IPS-18c (cell line): ENCODE results near the gene GP1BA.
A peak's percentile ranks its signal among the peaks of the same experiment; 100 is the strongest.
"Not testable (repeated sequence)": the region's sequence is repeated elsewhere in the genome, so short reads cannot be mapped to it uniquely, and the experiment has no call there.

ENCODE experiments used
- H3K4me3 ChIP-seq: 2 replicates; pipeline ENCODE4 v1.7.0; 2013; ENCODE audit warnings: low read depth, mild to moderate bottlenecking, low read length, moderate library complexity; ENCODE audit not compliant: insufficient read depth
- H3K9me3 ChIP-seq: one replicate; pipeline ENCODE4 v1.6.1; 2013; ENCODE audit warnings: mild to moderate bottlenecking, low read length, moderate library complexity; ENCODE audit not compliant: control insufficient read depth, insufficient read depth

The GP1BA gene

DNA sequence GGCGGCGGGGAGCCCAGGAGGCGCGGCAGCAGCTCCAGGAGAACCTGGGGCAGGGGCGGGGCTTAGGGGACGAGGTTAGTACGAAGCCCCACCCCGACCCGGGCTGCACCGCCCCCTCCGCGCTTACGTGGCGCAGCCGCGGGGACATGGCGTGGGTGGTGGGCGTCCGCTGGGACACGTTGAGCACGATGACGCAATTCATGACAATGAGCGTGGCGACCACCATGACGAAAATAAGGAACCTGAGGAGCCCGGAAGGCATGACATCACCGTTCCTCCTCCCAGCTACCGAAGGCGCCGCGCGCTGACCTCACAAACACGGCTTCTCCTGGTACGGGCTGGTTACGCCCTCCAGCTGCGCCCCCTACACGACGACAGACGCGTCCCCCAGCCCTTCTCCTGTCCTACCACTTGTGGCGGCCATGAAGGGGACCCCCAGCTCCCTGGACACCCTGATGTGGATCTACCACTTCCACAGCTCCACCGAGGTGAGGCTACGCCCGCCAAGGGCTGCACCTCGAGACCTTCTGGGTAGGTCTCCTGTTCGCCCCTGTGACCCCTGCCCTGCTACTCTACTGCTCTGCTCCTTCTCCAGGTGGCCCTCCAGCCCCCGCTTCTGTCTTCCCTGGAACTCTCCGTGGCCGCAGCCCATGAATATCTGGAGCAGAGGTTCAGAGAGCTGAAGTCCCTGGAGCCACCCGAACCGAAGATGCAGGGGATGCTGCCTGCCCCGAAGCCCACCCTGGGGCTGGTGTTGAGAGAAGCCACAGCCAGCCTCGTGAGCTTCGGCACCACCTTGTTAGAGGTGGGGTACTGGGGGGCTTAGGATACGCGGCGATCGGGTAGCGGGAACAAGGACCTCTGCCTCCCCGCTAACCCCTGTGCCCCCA lies 32.5 kb upstream of the GP1BA start, which contains the start of gene C17orf107:
TSS of gene C17orf107 (plus strand) at position 196 of the 890 bp plus-strand sequence. CDS start at position 423, 227 bp downstream.
- Histone ChIP-seq H3K9me3 (no peaks in the 10 kb centered on the region), H3K4me3 (peak within 1 kb of the TSS; percentile 52)

DNA sequence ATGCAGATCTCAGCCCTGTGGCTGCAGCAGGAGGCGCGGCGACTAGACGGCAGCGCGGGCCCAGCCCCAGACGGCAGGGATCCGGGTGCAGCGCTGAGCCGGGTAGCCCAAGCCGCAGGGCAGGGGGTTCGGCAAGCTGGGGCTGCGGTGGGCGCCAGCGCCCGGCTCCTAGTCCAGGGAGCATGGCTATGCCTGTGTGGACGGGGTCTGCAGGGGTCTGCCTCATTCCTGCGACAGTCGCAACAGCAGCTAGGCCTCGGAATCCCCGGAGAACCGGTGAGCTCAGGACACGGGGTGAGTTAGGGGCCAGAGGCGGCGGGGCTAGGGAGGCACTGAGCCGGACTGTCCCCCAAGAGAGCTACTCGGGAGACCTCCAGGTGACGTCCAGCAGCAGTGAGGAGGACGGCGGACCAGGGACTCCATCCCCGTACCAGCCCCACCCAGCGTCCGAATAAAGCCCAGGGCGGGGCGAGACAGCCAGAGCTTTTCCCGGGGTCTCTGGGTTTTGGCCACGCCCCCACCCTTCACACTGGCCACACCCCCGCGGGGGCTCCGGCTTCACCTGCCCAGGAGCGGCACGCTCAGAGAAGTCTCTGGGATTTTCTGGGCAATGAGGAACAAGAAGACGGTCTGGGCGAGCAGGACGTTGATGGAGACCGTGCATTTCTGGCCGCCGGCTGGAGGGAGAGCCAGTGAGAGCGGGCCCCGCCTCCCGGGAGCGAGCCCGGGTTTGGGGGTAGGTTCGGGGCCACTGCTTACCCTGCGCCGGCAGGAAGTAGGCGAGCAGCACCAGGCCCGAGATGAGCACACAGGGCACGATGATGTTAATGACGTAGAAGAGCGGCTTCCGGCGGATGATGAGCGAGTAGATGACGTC lies 31.6 kb upstream of the GP1BA start:
- Histone ChIP-seq H3K9me3 (no peaks in the 10 kb centered on the region), H3K4me3 (peak overlapping the region; percentile 52; the same call in 1 of the 2 replicates)

DNA sequence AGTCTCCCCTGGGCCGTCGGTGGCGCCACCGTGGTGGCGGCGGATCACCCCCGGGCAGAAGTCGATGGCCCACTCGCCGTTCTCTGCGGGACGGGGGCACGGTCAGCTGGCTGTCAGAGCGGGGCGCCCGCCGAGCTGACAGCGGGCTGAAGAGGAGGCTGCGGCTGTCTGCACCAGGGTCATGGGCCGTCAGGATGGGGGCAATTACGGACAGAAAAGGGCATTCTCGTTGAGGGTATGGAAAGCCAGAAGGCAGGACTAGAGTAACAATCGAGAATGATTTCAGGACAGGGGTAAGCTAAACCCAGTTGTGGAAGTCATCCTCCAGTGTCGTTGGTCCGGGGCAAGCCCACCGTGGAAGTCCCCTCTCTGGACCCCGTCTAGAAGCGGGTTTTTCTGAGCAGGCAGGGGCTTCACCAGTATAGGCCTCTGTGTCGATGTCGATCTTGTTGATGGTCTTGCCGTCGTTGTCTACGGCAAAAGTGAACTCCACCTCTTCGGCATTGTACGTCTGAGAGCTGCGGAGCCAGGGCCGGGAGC lies 30.9 kb upstream of the GP1BA start:
- Histone ChIP-seq H3K4me3 (no peak overlapping the region), H3K9me3 (no peaks in the 10 kb centered on the region)

DNA sequence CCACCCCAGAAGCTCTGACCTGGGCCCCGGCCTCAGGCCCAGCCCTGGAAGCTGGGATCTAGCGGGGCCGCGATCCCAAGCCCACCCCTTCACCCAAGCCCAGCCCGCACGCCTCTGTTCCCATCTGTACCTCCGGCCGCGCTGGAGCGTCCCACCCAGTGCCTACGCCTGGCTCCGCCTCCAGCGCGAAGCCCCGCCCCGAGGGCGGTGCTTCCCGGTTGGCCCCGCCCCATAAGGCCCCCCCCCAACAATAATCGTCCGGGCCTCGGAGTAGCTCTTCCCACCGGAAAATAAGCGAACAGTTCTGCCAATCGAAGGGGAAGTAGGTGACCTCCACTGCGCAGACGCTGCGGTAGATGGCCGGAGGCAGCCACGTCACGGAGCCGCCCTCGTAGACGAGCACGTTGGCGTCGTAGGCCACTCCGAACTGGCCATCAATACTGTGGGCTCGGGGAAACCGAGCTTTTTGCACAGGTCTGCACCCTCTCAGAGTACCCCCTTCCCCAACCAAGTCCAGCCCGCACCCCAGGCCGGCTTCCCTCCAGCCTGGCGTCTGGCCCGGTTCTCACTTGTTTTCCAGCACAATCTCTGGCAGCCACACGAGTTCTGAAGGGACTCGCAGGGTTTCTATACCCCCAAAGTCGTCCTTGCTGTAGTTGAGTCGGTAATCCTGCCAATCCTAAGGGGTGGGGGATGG lies 30.3 kb upstream of the GP1BA start:
- Histone ChIP-seq H3K4me3 (no peak overlapping the region), H3K9me3 (no peaks in the 10 kb centered on the region)

DNA sequence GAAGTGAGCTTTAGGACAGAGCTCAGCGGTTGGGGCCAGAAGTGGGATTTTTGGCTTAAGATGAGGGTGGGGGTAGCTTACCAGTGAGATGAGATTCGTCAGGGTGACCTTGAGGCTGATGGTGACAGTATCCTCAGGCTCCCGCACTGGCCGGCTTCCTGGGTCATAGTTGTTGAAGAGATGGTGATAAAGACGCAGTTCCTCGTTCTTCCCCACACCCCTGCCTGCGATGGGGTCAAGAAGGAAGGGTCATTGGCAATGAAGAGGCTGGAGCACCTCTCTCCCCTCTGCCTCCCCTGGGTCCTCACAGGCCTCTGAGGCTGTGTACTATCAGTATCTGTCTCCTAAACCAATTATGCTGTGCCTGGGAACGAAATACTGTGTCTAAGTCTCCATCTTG lies 29.5 kb upstream of the GP1BA start:
- Histone ChIP-seq H3K9me3 (no peaks in the 10 kb centered on the region), H3K4me3 (no peak overlapping the region)

DNA sequence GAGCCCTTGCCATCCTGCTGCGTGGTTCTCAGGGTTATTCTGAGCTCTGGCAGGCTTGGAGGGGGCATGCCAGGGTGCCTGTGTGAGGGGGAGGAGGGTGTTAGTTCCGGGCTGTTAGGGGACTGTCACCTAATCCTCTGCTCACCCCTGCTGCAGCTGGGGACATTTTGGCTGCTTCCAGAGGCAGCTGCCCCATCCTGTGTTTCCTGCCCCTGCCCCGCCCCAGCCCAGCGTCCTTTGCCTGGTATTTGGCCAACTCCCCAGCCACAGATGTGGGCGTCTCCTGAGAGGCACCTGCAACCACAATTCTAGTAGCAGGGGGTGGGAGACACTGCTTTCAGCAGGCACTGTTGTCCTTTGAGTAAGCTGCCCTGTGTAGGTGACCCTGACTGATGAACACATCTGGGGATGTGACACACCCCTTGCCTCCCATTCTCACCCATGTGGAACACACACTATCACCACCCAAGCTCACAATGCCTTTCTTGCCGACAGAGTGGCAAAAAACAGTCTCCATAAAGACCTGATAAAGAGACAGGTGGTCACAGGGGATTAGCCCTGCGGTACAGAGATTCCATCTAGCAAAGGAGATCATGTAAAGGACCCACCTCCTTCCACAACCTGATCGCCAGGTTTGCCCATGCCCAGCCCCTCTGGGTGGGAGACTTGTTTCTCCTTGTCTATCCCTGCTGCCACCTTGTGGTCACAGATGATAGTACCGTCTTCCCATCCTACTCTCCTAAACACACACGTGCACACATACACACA lies 28.8 kb upstream of the GP1BA start, which contains the start of gene CHRNE:
TSS of gene CHRNE (minus strand) at position 48 of the 768 bp plus-strand sequence. CDS start at position 13, 35 bp downstream.
- no peaks in the 10 kb centered on the region for H3K9me3 ChIP-seq
- H3K4me3 ChIP-seq = no peak within 1 kb of the TSS

DNA sequence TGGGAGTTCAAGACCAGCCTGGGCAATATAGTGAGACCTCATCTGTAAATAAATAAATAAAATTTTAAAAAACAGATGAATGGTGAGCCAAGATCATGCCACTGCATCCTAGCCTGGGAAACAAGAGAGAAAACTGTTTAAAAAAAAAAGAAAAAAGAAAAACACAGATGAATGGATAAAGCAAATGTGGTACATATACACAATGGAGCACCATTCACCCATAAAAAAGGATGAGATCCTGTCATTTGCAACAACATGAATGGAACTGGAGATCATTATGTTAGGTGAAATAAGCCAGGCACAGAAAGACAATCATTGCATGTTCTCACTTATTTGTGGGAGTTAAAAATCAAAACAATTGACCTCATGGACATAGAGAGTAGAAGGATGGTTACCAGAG lies 25.4 kb upstream of the GP1BA start:
- H3K9me3 ChIP-seq, H3K4me3 ChIP-seq: not testable (repeated sequence)

DNA sequence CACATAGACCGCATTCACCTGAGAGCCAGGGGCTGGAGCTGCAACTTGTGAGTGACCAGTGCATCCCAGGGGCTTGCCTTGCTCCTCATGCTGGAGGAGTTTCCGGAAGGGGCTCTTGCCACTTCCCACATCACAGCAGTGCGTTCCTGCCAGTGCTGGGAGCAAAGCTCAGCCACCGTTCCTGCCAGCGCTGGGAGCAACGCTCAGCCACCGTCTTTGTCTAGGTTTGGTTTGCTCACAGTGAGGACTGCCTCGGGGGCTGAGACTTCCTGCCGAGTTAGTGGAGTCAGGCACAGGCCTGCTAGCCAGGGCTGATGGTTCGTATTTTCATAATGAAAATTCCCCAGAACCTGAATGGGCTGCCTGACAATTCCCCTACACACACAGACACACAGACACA lies 23.8 kb upstream of the GP1BA start:
- no peaks in the 10 kb centered on the region for H3K9me3 ChIP-seq
- no peak overlapping the region for H3K4me3 ChIP-seq

DNA sequence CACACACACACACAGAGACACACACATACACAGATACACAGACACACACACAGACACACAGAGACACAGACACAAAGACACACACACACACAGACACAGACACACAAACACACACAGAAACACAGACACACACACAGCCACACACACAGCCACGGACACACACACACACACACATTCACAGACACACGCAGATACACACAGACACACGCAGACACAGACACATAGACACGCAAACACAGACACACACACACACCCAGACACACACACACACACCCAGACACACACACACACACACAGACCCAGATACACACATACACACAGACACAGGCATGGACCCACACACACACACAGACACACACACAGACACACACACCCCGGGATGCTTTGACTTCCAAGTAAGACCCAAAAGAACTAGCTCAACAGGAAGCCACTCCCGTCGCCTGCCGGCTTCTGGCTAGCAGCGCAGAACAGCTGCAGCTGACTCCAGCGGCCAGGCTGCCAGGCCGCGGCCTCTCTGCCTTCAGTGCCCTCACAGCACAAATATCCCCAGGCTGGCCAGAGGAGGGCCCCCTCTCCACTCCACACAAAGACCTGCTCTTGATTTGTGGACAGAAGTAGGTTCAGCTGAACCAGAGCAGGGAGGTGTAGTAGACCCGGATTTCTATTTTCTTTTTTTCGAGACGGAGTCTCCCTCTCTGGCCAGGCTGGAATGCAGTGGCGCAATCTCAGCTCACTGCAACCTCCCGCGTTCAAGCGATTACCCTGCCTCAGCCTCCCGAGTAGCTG lies 23.2 kb upstream of the GP1BA start:
- Histone ChIP-seq H3K9me3 (no peaks in the 10 kb centered on the region), H3K4me3 (no peak overlapping the region)

DNA sequence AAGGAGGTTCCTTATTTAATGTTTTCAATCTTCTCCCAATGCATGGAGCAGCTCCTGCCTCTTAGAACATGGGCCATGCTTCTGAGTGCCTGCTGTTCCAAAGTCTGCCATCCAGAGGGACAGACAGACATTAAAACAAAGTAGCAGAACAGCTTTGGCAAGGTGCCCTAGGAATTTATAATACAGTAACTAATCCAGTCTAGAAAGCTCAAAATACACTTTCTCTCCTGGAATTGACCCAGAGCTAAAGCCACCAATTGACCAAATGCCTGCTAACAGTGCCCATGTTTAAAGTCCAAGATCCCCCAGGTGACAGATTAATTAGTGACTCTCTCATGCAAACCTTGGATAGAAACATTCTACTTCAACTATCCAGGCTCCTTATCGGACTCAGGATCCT lies 18.1 kb upstream of the GP1BA start:
- H3K4me3 ChIP-seq = no peak overlapping the region
- H3K9me3 ChIP-seq = no peaks in the 10 kb centered on the region

DNA sequence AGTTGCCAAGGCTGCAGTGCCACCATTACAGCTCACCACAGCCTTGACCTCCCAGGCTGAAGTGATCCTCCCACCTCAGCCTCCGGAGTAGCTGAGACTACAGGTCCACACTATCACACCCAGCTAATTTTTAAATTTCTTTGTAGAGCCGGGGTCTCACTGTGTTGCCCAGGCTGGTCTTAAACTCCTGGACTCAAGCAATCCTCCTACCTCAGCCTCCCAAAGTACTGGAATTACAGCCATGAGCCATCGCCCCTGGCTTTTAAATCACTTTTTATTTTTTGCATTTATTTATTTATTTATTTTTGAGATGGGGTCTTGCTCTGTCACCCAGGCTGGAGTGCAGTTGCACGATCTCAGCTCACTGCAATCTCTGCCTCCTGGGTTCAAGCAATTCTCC lies 17.5 kb upstream of the GP1BA start:
- not testable (repeated sequence) for H3K9me3 ChIP-seq, H3K4me3 ChIP-seq

DNA sequence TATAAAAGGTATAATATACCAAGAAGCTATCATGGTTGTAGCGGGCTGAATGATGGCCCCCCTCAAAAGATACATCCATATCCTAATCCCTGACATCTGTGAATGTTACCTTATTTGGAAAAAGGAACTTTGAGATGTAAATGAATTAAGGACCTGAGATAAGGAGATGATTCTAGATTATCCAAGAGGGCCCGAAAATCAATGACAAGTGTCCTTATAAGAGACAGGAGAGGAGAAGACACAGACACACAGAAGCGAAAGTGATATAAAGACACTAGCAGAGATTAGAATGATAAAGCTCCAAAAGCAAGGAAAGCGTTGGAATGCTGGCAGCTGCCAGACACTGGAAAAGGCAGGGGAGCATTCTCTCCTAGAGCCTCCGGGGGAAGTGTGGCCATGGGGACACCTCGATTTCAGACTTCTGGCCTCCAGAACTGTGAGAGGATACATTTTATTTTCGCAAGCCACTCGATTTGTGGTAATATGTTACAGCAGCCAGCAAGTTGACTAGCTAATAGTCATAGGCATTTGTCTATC lies 12.5 kb upstream of the GP1BA start:
- no peak overlapping the region for H3K4me3 ChIP-seq
- no peaks in the 10 kb centered on the region for H3K9me3 ChIP-seq

DNA sequence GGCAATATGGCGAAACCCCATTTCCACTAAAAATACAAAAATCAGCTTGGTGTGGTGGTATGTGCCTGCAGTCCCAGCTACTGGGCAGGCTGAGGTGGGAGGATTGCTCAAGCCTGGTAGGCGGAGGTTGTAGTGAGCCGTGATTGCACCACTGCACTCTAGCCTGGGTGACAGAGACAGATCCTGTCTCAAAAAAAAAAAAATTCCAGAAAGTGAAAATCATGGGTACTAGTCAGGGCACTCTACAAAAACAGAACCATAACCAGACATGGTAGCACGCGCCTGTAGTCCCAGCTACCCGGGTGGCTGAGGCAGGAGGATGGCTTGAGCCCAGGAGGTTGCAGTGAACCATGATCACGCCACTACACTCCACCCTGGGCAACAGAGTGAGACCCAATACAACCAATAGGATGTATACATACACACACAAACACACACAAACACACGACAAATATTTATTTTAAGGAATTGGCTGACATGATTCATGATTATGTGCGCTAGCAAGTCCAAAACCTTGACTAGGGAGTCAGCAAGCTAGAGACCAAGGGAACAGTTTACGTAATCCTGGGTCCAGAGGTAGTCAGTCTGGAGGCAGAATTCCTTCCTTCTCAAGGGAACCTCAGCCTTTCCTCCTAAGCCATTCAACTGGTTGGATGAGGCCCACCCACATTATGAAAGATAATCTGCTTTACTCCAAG lies 11.6 kb upstream of the GP1BA start:
- no peak overlapping the region for H3K4me3 ChIP-seq
- H3K9me3 ChIP-seq = no peaks in the 10 kb centered on the region

DNA sequence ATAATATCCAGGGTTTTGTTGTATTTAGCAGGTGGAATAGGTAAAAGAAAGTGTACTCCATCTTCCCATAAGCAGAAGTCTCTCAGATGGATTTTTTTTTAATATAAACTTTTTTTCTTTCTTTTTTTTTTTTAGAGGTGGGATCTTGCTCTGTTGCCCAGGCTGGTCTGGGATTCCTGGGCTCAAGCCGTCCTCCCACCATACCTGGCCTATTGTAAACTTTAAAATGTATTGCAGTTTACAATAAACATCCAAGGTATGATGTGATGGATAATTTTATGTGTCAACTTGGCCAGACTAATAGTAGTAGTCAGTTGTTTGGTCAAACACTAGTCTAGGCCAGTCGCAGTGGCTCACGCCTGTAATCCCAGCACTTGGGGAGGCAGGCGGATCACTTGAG lies 10.8 kb upstream of the GP1BA start:
- H3K9me3 ChIP-seq = no peaks in the 10 kb centered on the region
- H3K4me3 ChIP-seq = no peak overlapping the region
